GM12875 (cell line): ENCODE results near the gene CAPN1.

Experiments
- H3K4me3 ChIP-seq: one replicate; pipeline ENCODE4 v1.5.1; 2011; ENCODE audit warnings: low read depth, low read length, control low read depth
- CTCF ChIP-seq: IDR thresholded peaks from 2 replicates; pipeline ENCODE4 v1.5.1; 2011; ENCODE audit warnings: low read depth, mild to moderate bottlenecking, control low read depth, inconsistent platforms, low read length, moderate library complexity, borderline replicate concordance; ENCODE audit not compliant: insufficient read depth

Gene CAPN1

GRCh38 chr11:65209711-65210360 is 28.1 kb downstream of the CAPN1 start:
- TF ChIP-seq CTCF, result no peak

GRCh38 chr11:65210361-65210731 is 28.6 kb downstream of the CAPN1 start:
- TF ChIP-seq CTCF, result no peak
- H3K4me3 ChIP-seq, result no peak overlapping the region

More at GRCh38 chr11:65209711-65210360, 28.1 kb downstream of the CAPN1 start:
- no peak overlapping the region for H3K4me3 ChIP-seq

- no peak overlapping the region for H3K4me3 ChIP-seq
- no peak for TF ChIP-seq CTCF
These were observed 29.0 kb downstream of the CAPN1 start for GRCh38 chr11:65210748-65211147.

- H3K4me3 ChIP-seq, result no peak overlapping the region
- no peak for TF ChIP-seq CTCF
These were observed 29.8 kb downstream of the CAPN1 start for GRCh38 chr11:65211293-65212105.

- no peak for TF ChIP-seq CTCF
- no peak overlapping the region for H3K4me3 ChIP-seq
These were observed 30.6 kb downstream of the CAPN1 start for GRCh38 chr11:65212226-65212801.

GRCh38 chr11:65213322-65214211 is 31.8 kb downstream of the CAPN1 start:
- TF ChIP-seq CTCF, result no peak
- no peak overlapping the region for H3K4me3 ChIP-seq
